Caco-2 (cell line): ENCODE measurements around the gene ISG20L2. TPM values are rescaled to one million over a fixed set of nuclear protein-coding genes. Genes with fewer than 3 reads are reported as not detected.

ENCODE experiments used
- BruUV-seq: library from RNA; stranded (reverse); fragments of 400-500 nt; replicated peaks from 2 replicates; lab custom pipeline; 2021; lab: Mats Ljungman, UMichigan
- CTCF ChIA-PET: fragments of 300-600 bp; sonication (Branson Sonifier 250); formaldehyde crosslinking; loops from one replicate; lab custom pipeline; 2022; ENCODE audit warnings: antibody characterized with exemption; lab: Charles Lee
- POLR2A ChIA-PET: fragments of 300-600 bp; sonication (Branson Sonifier 250); formaldehyde crosslinking; loops from one replicate; lab custom pipeline; 2022; ENCODE audit warnings: antibody characterized with exemption; lab: Charles Lee
- DNase-seq, 2 experiments: peaks; one replicate each; pipeline versions ENCODE4 v3.0.0 to v3.0.0-alpha.2; 2020 to 2022
- H3K27me3 ChIP-seq: replicated peaks from 2 replicates; pipeline ENCODE4 v1.6.0; 2011; ENCODE audit warnings: low read length; ENCODE audit not compliant: control insufficient read depth, insufficient read depth
- H3K36me3 ChIP-seq: 2 replicates; pipeline ENCODE4 v1.5.1; 2011; ENCODE audit warnings: low read length; ENCODE audit not compliant: control insufficient read depth, insufficient read depth
- H3K4me1 ChIP-seq: fragments of 250-450 bp; sonication (Bioruptor Pico); 2 replicates; pipeline ENCODE4 v1.5.1; 2020; ENCODE audit warnings: mild to moderate bottlenecking
- H3K4me3 ChIP-seq: 2 replicates; pipeline ENCODE4 v1.5.1; 2011; ENCODE audit warnings: low read depth, mild to moderate bottlenecking, control low read depth, low read length
- H3K9me3 ChIP-seq: fragments of 250-450 bp; sonication (Bioruptor Pico); 2 replicates; pipeline ENCODE4 v1.5.1; 2020; ENCODE audit warnings: mild to moderate bottlenecking, moderate library complexity
- H3K27ac Mint-ChIP-seq: one replicate; pipeline ENCODE4 v1.8.0; 2022; ENCODE audit warnings: mixed read lengths; ENCODE audit not compliant: unreplicated experiment
- H3K27me3 Mint-ChIP-seq: one replicate; pipeline ENCODE4 v1.8.0; 2022; ENCODE audit warnings: mixed read lengths; ENCODE audit not compliant: insufficient read depth, unreplicated experiment
- H3K36me3 Mint-ChIP-seq: one replicate; pipeline ENCODE4 v1.8.0; 2022; ENCODE audit warnings: mild to moderate bottlenecking, mixed read lengths; ENCODE audit not compliant: insufficient read depth, unreplicated experiment
- H3K4me1 Mint-ChIP-seq: one replicate; pipeline ENCODE4 v1.8.0; 2022; ENCODE audit warnings: low read depth, mixed read lengths; ENCODE audit not compliant: unreplicated experiment
- H3K4me3 Mint-ChIP-seq: one replicate; pipeline ENCODE4 v1.8.0; 2022; ENCODE audit warnings: mild to moderate bottlenecking, moderate library complexity, mixed read lengths; ENCODE audit not compliant: unreplicated experiment
- H3K9me3 Mint-ChIP-seq: one replicate; pipeline ENCODE4 v1.8.0; 2022; ENCODE audit warnings: mixed read lengths; ENCODE audit not compliant: unreplicated experiment
- CTCF ChIP-seq, 2 experiments: fragments of 200-600 bp in 1 of 2; IDR thresholded peaks; 1 replicate in 1 of 2; 2 replicates in 1 of 2; pipeline versions ENCODE4 v1.5.1 to v1.8.0; 2011 to 2022; ENCODE audit warnings: antibody characterized with exemption in 1 of 2, control low read depth in 1 of 2, inconsistent platforms in 1 of 2, low read depth in 1 of 2, low read length in 1 of 2, mild to moderate bottlenecking in 1 of 2, moderate library complexity in 1 of 2; ENCODE audit not compliant: insufficient read depth in 1 of 2, severe bottlenecking in 1 of 2, unreplicated experiment in 1 of 2
- intact Hi-C: fragments of 100-400 bp; cut with micrococcal nuclease; formaldehyde crosslinking; loops from one replicate; pipeline ENCODE4 v1.10.0; 2022; ENCODE audit not compliant: unreplicated experiment
- total RNA-seq: library from RNA; stranded (reverse); gene quantifications from 2 replicates; pipeline ENCODE4 v1.2.3, GENCODE V29; 2022

ISG20L2 gene
- total RNA-seq, 1 experiment from 2014 or later, result 42.3 TPM

GRCh38 chr1:156677616-156678596, 50.7 kb downstream of the ISG20L2 start:
- Histone ChIP-seq H3K9me3 (no peaks in the 10 kb centered on the region), H3K36me3 (no peaks in the 10 kb centered on the region), H3K4me1 (peaks cover 21% of the 10 kb centered on the region; the same call in 1 of the 2 replicates), H3K4me3 (peak overlapping the region; percentile 69), H3K27me3 (0 out of 2 replicates have a peak, but pooled peaks cover 2% of the 10 kb centered on the region)
- POLR2A ChIA-PET, result interaction anchor here (1.0 to 2.3 kb wide), 6 partner anchors 12 to 63 kb away, joined by 3 to 24 read pairs (median 10); partner anchors contain the start of genes ISG20L2, METTL25B and MRPL24
- H3K27ac Mint-ChIP-seq, result peak overlapping the region; percentile 75
- CTCF ChIA-PET, result interaction anchor here (1.3 to 3.5 kb wide), 10 partner anchors 11 to 250 kb away, joined by 3 to 61 read pairs (median 16); partner anchors contain the start of genes CRABP2 and HAPLN2
- H3K9me3 Mint-ChIP-seq, result no peaks in the 10 kb centered on the region
- peaks cover 8% of the 10 kb centered on the region for H3K27me3 Mint-ChIP-seq
- H3K4me1 Mint-ChIP-seq, result no peaks in the 10 kb centered on the region
- TF ChIP-seq CTCF (IDR thresholded peaks at IDR 0.05; ENCODE audit: insufficient read depth in 1 of 2, low read depth in 1 of 2, low read length in 1 of 2, severe bottlenecking in 1 of 2, unreplicated experiment in 1 of 2), result peak; percentile 78 to 87
- H3K36me3 Mint-ChIP-seq, result no peaks in the 10 kb centered on the region
- intact Hi-C loops, result loop anchor here (1.0 kb wide), 2 partner anchors 18 to 51 kb away; no protein-coding TSS in a partner anchor
- H3K4me3 Mint-ChIP-seq, result peak overlapping the region; percentile 86
- peak; percentile 75 to 79 for DNase-seq
- BruUV-seq, result no TSS peak

- intact Hi-C loops, result no loop called here
- Mint-ChIP-seq H3K27me3 (peaks cover 8% of the 10 kb centered on the region), H3K4me1 (no peaks in the 10 kb centered on the region), H3K9me3 (no peaks in the 10 kb centered on the region), H3K36me3 (peaks cover 6% of the 10 kb centered on the region), H3K4me3 (peak within 1 kb of the TSS; percentile 86), H3K27ac (peak within 1 kb of the TSS; percentile 75)
- TSS peak; percentile 64 for BruUV-seq
- ChIA-PET CTCF (interaction anchor here (0.6 to 3.5 kb wide), 24 partner anchors 10 to 324 kb away, joined by 3 to 61 read pairs (median 5); partner anchors contain the start of genes CRABP2, HAPLN2, LRRC71 and MRPL24), POLR2A (interaction anchor here (0.5 to 2.3 kb wide), 12 partner anchors 12 to 186 kb away, joined by 3 to 28 read pairs (median 4); partner anchors contain the start of genes CRABP2, ISG20L2, METTL25B and MRPL24)
- DNase-seq, result peak; percentile 83 to 87
- H3K4me3 ChIP-seq, result peak within 1 kb of the TSS; percentile 69
- no peaks in the 10 kb centered on the region for H3K9me3 ChIP-seq
- TF ChIP-seq CTCF (IDR thresholded peaks at IDR 0.05; ENCODE audit: insufficient read depth in 1 of 2, low read depth in 1 of 2, low read length in 1 of 2, severe bottlenecking in 1 of 2, unreplicated experiment in 1 of 2), result no peak
- H3K36me3 ChIP-seq, result no peaks in the 10 kb centered on the region
- H3K4me1 ChIP-seq, result peaks cover 21% of the 10 kb centered on the region; the same call in 1 of the 2 replicates
- H3K27me3 ChIP-seq, result 0 out of 2 replicates have a peak, but pooled peaks cover 2% of the 10 kb centered on the region
These were observed 51.5 kb downstream of the ISG20L2 start, which contains the start of gene NES for GRCh38 chr1:156676820-156677615. Gene NES (minus strand): TSS chr1:156677407. CDS start chr1:156677264, 143 bp downstream.
